Endometrium (tissue), 2 donors: ENCODE results near the gene MACROD1.

Source experiments
- FAIRE-seq: peaks from 2 replicates; lab custom pipeline; 2012; peaks lifted over from hg19 to GRCh38; lab: Jason Lieb, UNC
- donor health status: control.
- donor health status: control.

MACROD1 gene

DNA sequence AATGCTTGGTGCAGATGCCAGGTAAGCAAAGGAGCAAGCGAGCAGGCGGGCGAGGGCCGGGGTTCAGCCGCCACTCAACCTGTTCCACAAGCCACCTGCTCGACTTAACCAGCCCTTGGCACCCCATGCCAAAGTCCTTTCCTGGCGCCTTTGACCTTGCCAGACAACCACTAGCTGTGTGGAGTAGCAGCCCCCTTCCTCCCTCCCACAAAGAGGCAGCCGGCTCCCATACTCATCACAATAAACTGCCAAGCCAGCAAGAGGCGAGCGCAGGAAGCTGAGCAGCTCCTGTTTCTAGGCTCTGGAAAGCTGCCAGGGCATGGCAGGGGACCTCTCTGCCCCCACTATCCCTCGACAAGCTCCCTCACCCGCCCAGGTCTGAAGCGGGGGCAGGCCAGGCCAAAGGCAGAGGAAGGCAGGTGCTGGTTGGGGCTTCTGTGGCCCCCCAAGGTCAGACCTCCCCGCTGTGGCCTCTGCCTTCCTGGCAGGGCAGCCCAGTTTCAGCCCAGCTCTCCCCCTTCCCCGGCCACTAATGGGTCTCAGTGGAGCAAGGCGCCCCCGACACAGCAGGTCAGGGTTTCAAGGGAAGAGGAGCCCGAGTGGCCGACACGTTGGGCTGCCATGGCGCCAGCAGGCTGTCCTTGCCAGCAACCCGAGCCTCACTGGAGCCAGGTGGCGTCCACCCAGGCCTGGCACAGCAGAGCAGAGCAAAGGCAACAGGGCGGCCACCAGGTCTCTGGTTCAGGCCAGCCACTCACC is 15.3 kb downstream of the MACROD1 start:
- FAIRE-seq, result no peak

DNA sequence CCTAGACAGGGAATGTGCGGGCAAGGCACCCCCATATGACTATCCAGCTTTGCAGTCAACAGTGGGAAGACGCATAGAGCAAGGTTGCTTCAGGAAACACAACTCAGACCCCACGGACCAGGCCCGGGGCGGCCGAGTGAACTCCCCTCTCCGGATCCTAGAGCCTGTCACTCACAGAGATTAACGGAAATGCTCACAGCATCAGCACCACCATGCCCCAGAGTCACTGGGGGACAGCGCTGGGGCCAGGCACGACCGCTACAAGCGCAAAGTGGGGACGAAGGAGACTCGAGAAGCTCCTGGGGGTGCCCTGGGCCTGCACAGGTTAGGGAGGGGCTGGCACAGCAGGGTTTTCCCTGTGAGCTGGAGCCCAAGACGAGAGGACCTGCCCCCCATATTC is 15.9 kb downstream of the MACROD1 start:
- no peak for FAIRE-seq

DNA sequence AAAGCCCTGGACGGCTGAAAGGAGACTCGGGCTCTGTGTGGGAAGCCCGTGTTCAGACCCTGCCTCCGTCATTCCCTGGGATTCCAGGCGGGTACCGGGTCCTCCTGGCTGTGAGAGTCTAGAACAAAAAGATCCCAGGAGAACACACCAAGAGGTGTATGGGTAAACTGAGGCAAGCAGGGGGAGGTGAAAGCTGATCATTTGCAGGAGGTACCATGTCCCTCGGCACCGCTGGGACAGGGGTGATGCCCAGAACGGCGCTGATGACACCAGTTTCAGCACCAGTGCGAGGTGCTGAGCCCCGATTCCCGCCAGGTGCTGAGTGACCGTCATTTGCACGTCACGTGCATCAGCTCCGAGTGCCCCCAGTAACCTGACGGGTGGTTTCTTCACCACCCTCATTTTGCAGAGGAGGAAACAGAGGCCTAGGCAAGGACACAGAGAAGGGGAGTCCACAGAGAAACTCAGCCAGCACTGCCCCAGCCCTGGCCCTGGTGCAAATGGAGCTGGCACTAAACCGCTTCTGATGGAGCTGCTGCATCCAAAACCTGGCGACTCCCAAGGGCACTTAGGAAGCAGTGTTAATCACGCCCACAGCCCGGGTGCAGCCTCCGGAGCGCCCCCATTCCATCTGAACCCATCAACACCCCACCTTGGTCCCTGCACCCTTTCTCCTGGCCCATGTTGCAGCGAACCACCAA is 16.8 kb downstream of the MACROD1 start:
- no peak for FAIRE-seq

DNA sequence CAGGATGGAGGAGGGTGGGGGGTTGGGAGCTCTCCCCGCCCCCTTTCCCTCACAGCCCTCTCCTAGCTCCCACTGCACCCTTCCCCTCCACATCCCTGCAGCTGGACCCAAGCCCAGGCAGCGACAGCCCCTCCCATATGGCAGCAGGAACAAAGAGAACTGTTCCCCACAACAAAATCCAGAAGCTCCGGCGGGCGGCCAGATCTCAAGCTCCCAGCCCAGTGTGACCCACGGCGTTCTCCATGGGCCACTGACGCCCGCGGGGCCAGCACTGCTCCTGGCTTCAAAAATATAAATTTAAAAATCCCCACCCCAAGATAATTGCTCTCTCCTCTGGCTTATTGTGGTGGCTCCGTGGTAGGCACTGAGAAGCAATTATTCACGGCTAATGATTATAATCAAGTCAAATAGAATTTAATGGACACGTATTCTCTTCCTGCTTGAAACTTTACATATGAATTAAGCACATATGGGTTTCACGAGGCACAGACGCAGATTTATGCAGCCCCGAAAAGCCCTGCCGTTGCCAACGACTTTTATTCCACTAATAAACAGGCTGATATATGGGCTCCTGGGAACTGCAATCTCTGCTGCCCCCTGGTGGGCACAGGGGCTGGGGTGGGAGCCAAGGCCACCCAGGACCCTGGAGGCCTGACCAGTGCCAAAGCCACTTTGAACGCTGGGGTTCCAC is 17.5 kb downstream of the MACROD1 start:
- FAIRE-seq, result peak; percentile 96

DNA sequence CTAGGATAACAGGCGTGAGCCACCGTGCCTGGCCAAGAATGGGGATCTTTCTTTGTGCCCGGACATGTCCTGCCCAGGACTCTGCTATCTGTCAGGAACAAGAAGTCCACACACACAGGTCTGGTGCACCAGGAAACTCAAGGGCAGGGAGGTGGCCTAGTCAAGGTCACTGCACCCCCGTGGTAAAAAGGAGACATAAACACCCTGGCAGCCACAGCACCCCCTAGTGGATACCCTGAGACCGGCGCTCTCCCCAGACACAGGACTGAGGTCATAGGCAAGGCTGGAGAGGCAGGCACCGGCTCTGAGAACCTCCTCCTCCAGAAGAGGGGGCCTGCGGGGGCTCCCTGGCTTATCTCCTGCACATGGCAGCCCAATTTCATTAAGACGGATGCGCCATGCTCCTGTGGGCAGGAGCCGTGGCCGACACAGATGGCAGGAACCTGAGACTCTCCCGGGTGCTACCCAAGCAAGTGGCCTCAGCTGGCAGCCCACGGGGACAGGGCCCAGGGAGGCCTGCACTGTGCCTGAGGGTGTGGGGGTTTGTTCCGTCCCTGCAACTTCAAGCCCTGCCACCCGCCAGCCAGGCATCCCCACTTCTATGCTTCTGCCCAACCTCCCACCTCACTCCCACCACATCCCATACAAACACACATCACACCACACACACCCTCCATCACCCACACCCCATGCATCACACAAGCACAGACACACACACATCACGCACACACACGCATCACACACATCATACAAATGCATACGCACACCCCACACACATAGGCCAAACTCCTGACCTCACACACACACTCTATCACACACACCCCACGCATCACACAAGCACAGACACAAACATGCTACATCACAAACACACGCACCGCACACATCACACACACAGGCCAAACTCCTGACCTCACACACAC is 19.6 kb downstream of the MACROD1 start:
- FAIRE-seq, result no peak

DNA sequence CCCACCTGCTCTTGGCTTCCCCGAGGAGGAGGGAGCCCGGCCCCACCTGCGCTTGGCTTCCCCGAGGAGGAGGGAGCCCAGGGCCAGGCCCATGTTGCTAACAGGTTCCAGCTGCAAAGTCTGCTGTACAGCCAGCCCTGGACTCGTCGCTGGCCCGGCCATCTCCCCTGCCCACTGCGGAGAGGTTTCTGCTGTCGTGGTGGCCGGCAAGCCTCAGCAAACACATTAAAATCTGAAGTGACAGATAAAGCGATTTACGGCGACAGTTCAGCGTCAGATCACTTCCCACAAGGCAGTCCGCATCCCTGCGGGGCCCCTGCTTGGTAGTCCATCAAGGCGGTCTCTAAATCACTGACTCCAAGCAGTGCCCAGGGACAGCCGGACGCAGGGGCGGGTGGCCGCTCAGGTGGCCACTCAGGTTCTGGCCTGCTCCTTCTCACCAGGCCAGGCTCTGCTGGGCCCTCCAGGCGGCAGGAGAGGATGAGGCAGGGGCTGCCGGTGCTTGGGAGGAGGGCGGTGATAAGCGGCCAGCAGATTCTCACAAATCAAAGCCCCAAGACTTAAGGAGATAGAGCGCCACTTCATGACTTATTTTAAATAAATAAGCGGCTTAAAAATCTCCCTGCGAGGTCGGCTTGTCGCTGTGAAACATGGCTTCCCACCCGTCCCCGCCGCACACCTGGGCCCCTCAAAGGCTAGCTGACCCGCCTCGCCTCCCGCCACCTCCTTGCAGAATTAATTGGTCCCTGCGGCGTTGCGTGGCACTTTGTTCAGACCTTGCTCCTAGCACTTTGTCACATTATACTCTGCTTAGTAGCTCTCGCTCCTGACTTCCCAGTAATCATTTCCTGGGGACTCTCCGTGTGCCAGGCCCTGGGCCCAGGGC is 21.1 kb downstream of the MACROD1 start:
- no peak for FAIRE-seq

DNA sequence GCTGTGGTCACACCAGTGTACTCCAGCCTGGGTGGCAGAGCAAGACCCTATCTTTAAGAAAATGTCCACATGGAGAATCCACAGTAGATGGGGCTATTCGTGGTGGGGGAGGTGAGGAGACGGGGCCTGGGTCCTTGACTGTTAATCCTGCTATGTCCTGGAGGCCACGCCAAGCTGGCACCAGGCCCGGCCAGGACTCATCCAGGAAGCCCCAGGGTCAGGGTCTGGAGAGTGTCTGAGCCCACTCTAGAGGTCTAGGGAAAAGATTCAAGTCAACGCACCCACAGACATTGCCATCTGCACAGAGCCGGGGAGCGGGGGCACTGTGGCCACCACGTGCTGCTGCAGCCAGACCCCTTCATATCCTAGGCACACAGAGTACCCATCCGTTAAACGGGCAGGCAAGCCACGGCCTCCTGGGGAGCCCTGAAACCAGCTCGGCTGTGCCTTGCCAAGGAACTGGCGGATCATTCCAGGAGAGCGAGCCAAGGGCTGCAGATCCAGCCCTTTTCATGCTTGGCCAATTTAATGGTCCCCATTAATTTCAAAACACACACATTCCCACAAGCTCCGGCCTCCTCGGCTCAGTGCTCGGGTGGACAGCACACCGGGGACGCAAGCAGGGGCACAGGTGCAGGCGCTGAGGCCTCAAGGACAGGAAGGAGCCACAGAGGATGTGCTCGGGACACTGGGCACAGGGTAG is 24.7 kb downstream of the MACROD1 start:
- no peak for FAIRE-seq

DNA sequence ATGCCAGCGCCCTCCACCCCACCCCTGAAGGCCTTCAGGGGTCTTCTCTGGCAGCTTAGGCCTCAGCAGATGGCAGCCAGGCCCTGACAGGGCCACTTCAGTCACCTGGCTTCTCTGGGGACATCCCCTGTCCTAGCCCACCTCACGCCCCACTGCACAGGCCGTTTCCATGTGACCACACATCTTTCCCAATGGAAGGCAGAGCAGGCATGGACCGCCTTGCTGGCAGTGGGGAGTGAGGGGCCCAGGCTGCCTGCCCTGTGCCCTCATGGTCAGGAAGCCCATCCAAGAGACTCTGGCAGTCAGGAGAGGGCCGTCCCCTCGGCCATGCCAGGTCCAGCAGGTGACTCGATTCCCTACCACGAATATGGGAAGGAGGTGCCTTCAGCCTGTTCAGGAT is 25.8 kb downstream of the MACROD1 start:
- FAIRE-seq, result no peak

DNA sequence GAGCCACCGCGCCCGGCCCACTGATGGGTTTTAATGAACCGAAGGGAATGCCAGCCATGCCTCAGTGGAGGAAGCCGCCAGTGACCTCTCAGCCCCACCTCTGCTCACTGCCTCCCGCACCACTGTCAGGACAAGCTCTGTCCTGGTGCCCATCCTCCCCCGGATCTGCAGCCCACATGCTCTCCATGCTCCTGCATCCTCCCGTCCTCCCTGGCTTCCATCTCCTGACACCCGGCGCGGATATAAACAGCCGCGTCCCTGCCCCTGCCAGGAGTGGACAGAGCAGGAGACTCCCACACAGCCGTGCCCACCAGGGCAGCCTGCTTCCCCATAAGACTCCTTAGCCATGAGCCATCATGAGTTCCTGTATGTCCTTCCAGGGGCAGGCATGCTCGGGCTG is 26.9 kb downstream of the MACROD1 start:
- FAIRE-seq, result no peak

DNA sequence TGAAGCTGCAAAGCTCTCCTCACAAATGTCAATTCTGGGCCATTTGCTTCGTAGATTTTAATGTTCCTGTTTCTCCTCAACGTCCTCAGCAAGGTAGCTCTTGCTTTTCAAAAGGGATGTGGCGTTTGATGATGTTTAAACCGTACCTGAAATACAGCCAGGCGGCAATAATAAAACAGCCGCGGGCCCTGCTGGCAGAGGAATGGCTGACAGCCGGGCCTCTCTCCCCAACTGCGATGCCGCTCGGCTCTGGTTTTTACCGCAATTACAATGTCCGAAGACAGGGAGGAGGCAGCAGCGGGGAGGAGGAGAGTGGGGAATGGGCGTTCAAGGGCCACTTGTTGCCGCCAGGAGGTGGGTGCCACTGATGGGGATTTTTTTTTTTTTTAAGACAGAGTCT is 27.5 kb downstream of the MACROD1 start:
- FAIRE-seq, result no peak

DNA sequence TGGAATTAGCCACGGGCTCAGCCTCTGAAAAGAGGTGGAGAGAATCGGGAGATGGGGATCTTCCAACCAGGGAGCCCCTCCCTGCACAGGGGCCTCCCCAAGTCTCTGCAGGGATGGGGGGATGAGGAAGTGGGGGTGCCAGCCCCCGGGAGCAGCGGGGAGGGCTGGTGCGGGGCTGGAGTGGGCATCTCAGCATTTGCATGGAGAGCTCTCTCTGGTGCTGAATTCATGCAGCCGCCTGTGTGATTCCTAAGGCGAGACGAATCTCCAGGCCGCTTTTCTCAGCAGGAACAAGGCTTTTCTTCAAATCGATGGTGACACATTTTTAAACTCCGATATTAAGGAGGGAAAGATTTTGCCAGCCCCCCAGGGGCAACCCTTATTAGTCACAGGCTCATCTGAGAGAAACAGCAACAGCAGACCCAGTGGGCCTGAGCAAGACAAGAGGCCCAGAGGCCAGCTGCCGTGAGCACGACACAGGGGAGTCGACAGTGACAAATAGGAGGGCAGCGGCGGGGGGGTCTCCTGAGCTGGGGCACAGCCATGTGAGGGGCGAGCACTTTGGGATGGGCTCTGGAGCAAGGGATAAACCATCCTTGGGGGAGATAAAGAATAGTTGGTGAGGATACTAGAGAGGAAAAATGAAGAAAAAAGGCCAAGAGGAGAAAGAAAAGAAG is 29.0 kb downstream of the MACROD1 start:
- no peak for FAIRE-seq

DNA sequence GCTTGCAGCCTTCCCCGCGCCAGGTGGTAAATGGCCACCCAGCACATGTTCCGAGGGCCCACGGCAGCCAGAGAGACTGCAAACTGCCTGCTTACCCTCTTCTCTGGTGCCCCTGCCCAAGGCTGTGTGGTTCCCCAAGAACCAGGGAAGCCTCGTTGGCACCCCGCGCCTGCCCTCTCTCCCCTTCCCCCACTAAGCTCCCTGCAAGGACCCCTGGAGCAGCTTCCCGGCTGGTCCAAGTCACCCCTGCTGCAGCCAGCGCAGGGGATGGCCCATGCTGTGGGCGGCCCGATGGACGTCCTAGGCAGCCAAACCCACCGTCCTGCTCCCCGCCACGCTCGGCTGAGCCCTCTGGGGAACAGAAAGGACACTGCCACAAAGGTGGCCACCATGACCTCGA is 30.2 kb downstream of the MACROD1 start:
- FAIRE-seq, result no peak

DNA sequence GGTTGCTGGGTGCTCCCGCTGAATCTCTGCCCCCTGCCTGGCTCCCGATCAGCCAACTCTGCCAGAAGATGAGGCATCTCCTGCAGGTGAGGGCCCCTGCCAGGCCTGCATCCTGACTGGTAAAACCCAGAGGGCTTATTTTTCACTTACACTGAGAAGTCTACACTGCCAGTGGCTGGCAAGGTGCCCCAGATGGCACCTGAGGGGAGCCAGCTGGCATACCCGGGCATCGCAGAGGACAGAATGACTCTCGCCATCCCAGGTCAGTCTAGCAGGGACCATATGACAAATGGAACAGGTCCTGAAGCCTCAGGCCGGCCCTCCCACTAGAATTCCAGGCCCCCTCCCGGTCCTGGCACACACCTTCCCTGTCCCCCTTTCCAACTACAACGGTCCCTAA is 30.9 kb downstream of the MACROD1 start:
- no peak for FAIRE-seq

DNA sequence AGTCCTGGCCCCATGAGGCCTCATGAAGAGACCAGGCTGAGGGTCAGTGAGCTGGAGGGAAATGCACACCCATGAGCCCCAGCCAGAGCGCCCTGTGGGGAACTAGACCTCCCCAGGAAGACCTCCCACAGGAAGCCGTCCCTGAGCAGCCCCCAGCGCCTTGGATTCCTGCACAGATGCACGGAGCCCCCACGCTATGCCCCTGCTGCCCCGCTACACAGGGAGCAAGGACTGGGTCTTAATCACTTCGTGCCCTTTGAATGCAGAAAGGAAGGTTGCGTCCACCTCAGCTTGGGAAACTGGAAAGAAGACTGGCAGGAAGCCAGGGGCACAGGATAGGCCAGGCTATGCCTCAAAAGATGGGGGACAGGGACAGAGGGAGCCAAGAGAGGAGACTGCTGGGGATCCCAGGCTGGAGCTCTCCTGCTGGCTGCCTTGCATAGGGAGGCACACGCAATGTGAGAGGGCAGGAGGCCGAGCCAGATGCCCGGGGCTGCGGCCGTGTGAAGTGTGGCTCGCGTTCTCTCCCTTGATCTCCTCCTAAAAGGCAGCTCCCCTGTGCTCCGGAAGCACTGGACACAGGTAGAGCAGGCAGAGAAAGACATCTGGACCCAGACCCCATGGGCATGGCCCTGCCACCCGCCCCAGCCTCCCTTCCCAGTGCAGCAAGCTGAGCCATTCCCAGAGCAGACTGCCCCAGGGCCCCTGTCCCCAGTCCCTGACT is 32.8 kb downstream of the MACROD1 start:
- FAIRE-seq, result no peak

DNA sequence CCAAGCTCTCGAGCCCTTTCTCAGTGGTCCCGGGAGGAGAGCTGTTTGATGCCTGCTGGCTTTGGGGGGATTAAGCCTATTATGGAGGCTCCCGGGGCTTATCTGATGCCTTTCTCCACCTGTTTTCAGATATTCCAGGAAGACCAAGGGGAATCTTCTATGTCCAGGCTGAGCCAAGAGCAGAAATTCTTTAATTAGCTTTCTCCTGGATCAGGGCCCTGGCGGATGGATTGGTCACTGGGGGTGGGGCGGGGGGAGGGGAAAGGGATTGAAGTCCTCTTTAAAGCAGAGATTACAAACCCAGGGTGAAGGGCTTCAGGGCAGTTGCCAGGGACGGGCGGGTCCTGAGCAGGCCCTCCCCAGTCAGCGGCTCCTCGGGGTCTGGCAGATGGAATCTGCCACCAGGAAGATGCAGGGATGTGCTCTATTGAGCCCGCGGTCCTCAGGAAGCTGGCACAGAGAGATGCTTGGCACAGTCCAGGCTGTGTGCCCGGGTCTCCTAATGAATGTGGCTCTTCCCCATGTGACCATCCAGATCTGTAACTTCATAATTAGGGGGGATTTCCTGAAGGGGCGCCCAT is 33.6 kb downstream of the MACROD1 start:
- FAIRE-seq, result no peak

DNA sequence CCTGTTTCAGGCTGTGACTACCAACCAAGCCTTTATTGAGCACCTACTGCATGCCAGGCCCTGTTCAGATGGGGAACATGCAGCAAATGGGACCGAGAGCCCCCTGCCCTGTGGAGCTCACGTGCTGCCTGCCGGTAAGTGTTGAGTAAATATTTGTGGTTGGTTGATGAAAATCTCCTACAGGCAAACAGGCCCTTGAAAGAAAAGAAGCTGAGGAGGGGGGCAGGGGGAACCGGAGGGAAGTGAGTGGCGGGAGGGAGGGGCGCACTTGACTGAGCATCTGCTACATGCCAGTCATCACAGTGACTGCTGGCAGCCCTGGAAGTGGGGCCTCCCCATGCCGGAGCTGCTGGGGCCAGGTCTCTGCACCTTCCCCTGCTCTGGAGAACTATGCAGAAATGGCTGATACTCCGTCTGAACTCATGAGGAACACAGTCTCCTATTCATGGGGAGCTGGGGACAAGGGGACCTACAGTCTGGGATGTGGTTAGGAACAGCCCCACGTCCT is 34.2 kb downstream of the MACROD1 start:
- FAIRE-seq, result no peak

DNA sequence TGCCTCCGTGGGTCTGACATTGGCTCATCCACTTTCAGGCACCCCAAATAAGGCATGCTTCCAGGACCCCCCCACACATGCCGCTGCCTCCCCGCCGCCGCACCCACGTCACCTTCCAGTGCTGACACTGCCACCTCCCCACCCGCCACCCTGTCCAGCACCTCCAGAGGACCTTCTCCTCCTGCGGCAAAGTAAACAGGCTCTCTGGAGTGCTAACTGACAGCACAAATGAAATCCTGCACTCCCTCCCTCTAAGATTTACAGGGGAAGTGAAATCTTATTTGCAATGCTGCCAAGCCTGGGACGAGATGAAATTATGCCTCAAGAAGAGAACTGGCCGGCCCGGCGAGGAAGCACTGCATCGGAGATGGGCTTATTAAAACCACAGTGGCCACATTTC is 35.3 kb downstream of the MACROD1 start:
- no peak for FAIRE-seq

DNA sequence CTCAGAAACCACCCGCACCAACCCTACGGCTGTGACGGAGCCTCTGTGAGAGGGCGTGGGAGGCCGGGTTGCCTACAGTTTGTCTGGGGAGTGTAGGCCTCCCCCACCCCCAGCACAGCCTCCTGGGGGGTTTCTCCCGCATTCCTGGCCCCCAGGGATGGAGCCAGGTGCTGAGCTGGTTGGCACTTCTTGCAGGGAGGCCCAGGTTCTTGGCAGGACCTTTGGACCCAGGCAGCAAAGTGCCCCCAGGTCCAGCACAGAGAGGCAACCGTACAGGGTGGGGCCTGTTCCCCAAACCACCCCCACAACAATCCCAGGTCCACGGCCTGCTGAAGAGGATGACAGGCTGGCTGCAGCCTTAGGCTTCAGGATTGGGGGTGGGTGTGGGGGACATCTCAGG is 36.5 kb downstream of the MACROD1 start:
- no peak for FAIRE-seq
